ENCODE measurements around the gene GATA1. TPM values are rescaled to one million over a fixed set of nuclear protein-coding genes. Genes with fewer than 3 reads are reported as not detected.

Gene GATA1
- total and polyA plus RNA-seq, 10 of the 15 experiments (the other 5 are each of a cell fraction or from before 2014, with no cell fraction given): 0.24 to 0.36 TPM; not detected in 8

DNA sequence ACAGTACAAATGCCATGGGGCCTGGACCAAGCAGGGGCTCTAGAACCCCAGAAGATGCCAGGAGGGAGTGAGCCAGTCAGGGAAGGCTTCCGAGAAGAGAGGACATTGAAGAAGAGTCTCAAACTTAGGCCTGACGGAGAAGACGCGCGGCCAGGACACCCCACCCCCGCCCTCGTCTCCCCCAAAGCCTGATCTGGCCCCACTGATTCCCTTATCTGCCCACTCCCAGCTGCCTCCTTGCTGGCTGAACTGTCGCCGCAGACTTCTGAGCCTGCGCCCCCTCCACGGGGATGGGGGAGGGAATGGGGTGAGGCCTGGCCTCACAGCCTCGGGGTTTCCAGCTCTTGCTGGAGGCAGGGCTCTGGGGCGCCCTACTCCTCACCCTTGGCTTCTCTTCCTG is 3.6 kb upstream of the GATA1 start:
- 71% methylated on average over 7 of the region's 13 CpGs for WGBS (ENCODE audit: insufficient coverage, insufficient replicate concordance, low lambda C conversion rate, missing lambda C conversion rate)
- H3K9me3 ChIP-seq (replicated peaks; ENCODE audit: control insufficient read depth, insufficient read depth, low read length): no peaks in the 10 kb centered on the region
- intact Hi-C loops (cut with micrococcal nuclease; ENCODE audit: unreplicated experiment): no loop called here
- H3K9ac ChIP-seq (ENCODE audit: control insufficient read depth, insufficient read depth, low read length): no peak overlapping the region
- H3K36me3 ChIP-seq (ENCODE audit: control insufficient read depth in 2 of 2, insufficient read depth in 2 of 2, low read length in 1 of 2): no peaks in the 10 kb centered on the region
- TF ChIP-seq PAX8 (IDR thresholded peaks at IDR 0.05) (no peak), CHD4 (IDR thresholded peaks at IDR 0.05) (no peak), FOXM1 (IDR thresholded peaks at IDR 0.05; ENCODE audit: low read depth, low read length) (no peak), MXI1 (IDR thresholded peaks at IDR 0.05; ENCODE audit: low read depth, low read length) (no peak), NBN (IDR thresholded peaks at IDR 0.05) (no peak), LARP7 (IDR thresholded peaks at IDR 0.05) (no peak), MYC (IDR thresholded peaks at IDR 0.05; ENCODE audit: insufficient read depth, insufficient read length, insufficient replicate concordance, low read length, severe bottlenecking) (no peak), ETV6 (conservative IDR thresholded peaks at IDR 0.05 in 1 of 2, IDR thresholded peaks at IDR 0.05 in 1 of 2; ENCODE audit: borderline replicate concordance in 1 of 2, low read depth in 1 of 2) (no peak), HDGF (IDR thresholded peaks at IDR 0.05) (no peak), STAT1 (conservative IDR thresholded peaks at IDR 0.05) (no peak), FOXK2 (IDR thresholded peaks at IDR 0.05) (no peak), RELA (IDR thresholded peaks at IDR 0.05; ENCODE audit: borderline replicate concordance, partially characterized antibody) (no peak), ZNF384 (IDR thresholded peaks at IDR 0.05; ENCODE audit: borderline replicate concordance, low read depth, low read length) (no peak), ZNF217 (IDR thresholded peaks at IDR 0.05) (no peak), TCF3 (IDR thresholded peaks at IDR 0.05; ENCODE audit: borderline replicate concordance, insufficient read depth, low read depth, low read length) (no peak)
- no peaks in the 10 kb centered on the region for H3K79me2 ChIP-seq (ENCODE audit: control insufficient read depth, insufficient read depth, low read length)
- H3K27ac ChIP-seq (ENCODE audit: control insufficient read depth, insufficient read depth): no peak overlapping the region
- BruUV-seq (replicated peaks): no TSS peak
- DNase-seq (ENCODE audit: low read depth, low spot score) (no peak), FAIRE-seq (no peak), ATAC-seq (no peak)
- H3K4me1 ChIP-seq (ENCODE audit: control insufficient read depth, insufficient read depth, low read length): no peaks in the 10 kb centered on the region
- H3K27me3 ChIP-seq (replicated peaks in 1 of 2; ENCODE audit: control insufficient read depth in 2 of 2, insufficient read depth in 2 of 2, low read length in 1 of 2): no peaks in the 10 kb centered on the region
- ChIA-PET SMC1A (ENCODE audit: uncharacterized antibody, unreplicated experiment) (no interaction called here), CTCF (no interaction called here), POLR2A (no interaction called here), RAD21 (ENCODE audit: unreplicated experiment) (no interaction called here)
- H3K4me3 ChIP-seq: no peak overlapping the region
- H2AFZ ChIP-seq (ENCODE audit: control insufficient read depth, low read depth, low read length): no peak overlapping the region
- in situ Hi-C loops (cut with MboI): no loop called here
- no peak overlapping the region for H3K4me2 ChIP-seq (ENCODE audit: control insufficient read depth, insufficient read depth)
- H4K20me1 ChIP-seq (ENCODE audit: control insufficient read depth, insufficient read depth): no peaks in the 10 kb centered on the region

All from GM12878 (cell line).